Caki2 (cell line): ENCODE results near the gene PDGFA. TPM values are rescaled to one million over a fixed set of nuclear protein-coding genes. Genes with fewer than 3 reads are reported as not detected.

Experiments
- DNase-seq: peaks from one replicate; pipeline ENCODE4 v3.0.0-alpha.2; 2015; ENCODE audit warnings: low read depth
- in situ Hi-C: cut with HindIII; loops from 2 replicates; pipeline ENCODE4 v1.10.0; 2016; ENCODE audit warnings: low sequenced_read_pairs, low pct_unique_long_range_greater_than_20kb, mixed read lengths
- total RNA-seq: library from RNA; depleted of rRNA; stranded (reverse); fragments of >200 nt; shearing (Covaris generic); gene quantifications from 2 replicates; pipeline ENCODE4 v1.2.3, GENCODE V29; 2014; ENCODE audit warnings: low replicate concordance

The PDGFA gene
- total RNA-seq, 1 experiment from 2014 or later = 25.8 TPM

DNA sequence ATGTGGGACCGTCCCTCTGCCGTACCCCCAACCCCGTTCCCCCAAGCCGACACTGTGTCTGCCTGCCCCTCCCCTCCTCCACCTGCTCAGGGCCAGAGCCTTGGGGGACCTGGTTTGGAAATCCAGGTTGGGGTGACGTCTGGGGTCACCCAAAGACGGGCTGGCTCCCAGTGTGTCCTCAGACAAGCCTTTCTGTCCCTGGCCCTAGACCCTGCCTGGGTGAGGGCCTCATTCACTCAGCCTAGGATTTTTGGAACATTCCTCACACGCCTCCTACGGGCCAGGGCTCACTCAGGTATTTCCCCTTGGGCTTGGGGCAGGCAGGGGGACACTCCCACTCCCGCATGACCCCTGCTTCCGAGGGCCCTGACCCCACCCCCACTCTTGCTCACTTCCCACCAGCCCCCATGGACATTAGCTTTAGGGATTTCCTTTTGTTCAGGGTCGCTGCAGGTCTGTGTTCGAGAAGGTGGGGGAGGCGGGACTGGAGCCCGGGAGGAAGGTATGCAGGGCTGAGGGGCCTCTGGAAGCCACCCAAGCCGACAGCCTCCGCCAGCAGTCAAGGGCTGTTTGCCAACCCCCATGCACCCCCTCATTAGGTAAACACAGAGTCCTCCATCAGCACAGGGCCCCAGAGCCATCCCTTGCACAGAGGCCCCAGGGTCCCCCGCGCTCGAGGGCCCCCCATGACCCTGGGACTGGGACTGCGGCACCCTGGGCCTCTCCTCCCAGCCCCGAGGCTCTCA, 35.1 kb downstream of the PDGFA start:
- in situ Hi-C loops = no loop called here
- no peak for DNase-seq

DNA sequence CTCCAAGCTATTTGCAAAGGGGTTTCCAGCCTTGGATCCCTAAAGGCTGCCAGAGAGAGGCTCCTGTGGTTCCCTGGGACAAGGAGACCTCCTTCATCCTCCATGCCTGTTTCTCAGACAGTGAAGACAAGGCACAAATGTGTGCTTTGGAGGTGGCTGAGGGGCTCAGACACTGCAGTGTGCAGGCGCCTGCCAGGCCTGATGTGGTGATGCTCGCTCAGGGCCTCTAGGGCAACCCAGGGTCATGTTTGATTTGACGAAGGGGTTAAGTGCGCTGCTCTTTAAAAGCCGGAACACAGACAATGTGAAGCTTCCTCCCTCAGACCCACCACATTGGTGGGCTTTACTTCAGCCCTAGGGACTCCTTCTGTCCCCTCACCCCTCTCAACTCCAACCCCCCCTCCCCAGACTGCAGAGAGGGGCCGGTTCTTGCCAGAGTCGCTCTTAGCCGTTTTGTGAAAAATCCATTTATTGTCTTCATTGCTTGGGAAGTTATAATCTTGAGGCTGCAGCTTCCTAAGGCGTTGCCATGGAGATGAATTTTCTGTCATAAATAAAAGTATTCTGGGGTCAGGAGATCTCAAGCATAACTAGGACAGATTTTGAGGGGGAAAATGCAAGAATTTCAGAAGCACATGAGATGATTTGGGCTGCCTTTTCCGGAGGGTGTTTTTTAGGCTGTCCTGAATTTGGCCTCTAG, 35.8 kb downstream of the PDGFA start:
- no peak for DNase-seq
- in situ Hi-C loops = no loop called here

DNA sequence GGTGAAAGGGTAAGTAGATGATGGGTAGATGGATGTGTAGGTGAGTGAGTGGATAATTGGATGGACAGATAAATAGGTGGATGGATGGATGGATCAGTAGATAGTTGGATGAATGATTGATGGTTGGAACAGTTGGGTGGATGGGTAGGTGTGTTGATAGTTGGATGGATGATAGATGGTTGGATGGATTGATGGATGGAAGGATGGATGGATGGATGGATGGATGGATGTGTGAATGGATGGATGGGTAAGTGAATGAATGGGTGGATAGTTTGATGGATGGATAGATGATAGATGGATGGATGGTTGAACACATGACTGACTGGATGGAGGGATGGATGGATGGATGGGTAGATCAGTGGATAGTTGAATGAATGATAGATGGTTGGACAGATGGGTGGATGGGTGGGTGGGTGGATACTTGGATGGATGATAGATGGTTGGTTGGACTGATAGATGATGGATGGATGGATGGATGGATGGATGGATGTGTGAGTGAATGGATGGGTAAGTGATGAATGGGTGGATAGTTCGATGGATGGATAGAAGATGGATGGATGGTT, 37.0 kb downstream of the PDGFA start:
- no peak for DNase-seq
- in situ Hi-C loops = no loop called here

DNA sequence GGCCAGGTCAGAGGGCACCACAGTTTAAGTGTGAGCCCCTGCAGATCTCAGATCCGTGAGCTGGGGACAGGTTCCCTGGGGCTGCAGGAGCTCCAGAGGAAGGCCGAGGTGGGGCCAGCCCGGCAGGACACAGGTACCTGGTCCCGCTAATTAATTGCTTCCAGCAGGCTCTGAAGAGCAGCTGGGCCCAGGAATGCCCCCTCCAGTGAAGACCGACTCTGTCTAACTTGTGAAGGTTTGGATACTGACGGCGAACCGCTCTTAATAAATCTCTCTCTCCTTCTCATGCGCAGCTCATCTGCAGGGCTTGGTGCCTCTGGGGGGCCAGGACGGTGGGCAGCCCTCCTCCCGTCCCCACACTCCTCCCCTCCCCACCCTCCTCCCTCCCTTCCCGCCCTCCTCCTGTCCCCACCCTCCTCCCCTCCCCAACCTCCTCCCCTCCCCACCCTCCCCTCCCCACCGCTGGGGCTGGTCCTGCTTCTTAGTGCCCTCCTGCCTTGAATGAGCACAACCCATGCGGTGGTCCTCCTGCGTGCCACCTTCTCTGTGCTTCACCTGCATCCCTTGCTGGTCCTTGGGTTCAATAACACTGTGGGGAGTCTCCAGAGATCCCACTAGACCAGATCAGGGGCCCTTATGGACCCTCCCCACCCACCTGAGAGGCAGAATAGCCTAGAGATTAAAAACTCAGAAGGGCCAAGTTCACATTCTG, 38.3 kb downstream of the PDGFA start:
- no peak for DNase-seq
- in situ Hi-C loops = no loop called here

DNA sequence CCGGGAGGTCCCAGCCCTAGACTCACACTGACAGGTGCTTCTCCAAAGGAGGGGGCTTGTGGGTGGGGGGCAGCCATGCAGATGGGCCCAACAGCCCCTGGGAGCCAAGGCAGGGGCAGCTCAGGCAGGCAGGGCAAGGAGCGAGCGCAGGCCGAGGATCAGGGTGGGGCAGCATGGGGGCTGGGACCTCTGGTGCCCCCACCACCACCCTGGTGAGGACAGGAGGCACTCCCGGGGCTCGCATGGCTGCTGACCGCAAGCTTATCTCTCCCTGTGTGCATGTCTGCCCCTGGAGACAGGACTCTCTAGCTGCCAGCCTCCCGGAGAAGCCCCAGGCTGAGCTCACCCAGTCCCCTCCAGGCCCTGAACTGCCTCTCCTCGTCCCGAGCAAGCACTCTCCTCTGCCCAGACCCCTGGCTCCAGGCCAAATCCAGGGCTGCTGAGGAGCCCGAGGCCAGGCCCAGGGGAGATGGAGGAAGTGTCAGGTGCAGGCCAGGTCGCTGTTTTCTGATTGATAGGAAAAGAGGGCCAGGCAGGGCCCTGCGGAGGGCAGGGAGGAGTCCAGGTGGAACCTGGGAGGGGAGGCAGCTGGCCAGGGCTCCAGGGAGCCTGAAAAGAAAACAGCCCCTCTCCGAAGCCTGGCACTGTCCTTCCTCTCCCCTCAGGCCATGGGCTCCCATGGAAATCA, 39.0 kb downstream of the PDGFA start:
- no peak for DNase-seq
- in situ Hi-C loops = no loop called here

DNA sequence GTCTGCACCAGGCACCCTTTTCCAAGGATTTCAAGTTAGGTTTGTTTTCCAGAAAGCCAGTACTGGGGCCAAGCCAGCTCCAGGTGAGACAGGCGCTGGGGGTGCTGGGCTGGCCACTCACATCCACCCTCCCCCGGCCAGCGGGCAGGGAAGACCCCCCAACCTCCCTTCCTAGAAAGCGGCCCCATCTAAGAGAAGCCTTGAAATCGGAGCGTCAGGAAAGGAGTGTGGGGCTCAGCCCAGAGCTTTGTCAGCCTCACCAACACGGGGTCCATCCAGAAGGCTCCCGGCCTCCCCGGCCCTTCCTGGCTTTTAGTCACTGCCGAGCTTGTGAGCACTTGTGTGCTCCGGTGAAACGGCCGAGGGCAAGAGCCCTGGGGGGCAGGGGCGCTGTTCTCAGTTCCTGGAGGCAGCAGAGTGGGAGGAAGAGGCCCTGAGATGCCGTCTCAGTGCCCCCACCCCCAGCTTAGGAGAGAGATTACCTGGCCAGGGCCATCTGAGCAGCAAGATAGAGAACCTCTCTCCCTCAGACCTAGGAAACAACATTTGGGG, 39.6 kb downstream of the PDGFA start:
- DNase-seq = no peak
- in situ Hi-C loops = no loop called here

DNA sequence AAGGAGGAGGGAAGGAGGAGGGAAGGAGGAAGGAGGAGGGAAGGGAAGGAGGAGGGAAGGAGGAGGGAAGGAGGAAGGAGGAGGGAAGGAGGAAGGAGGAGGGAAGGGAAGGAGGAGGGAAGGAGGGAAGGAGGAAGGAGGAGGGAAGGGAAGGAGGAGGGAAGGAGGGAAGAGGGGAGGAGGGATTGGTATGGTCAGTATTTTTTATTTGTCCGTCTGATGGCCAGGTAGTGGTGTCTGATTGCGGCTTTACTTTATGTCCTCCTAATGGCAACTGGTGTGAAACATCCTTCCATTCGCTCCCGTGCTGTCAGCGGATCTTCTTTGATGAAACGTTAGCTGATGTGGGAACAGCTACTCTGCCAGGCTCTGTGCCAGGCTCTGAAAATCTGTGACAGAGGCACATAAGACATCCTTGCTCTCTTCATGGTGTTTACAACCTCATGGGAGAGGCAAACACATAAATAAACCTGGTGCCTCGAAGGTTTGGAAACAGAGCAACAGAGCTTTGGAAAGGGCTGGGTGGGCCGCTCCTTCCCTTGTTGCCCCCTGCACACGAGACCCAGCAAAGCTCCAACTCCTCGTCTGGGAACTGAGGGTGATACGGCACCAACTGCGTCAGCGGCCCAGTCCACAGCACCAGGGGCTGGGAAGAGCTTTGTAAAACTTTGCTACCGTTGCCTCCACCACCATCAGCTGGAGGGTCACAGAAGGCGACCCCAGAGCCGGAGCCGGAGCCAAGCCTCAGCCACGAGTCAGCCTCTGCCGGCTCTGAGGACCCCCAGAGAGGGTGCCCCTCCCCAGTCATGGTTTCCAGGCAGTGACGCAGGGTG, 40.3 kb downstream of the PDGFA start:
- DNase-seq = no peak
- in situ Hi-C loops = no loop called here

DNA sequence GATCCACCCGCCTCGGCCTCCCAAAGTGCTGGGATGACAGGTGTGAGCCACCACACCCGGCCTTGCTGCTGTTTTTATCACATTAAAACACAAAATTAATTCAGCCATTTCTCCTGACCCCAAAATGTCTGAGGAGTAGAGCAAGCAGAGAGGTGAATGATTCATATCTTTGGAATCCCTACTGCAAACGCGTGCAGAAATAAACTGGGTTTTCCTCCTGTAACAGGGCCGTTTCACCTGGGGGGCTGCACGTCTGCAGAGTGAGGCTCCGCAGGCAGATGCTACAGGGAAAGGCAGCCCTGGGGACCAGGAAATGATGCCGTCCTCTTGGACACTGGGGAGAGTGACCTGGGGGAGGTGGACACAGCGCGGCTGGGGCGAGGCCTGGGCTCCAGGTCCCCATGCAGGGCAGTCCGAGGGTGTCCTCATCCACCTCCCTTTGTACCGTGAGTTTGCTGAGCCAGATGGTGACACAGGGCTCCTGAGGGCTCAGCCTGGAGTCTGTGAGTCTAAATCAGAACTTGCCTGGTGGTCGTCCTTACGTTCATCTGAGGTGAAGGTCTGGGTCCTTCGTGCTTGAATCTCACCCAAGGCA, 41.9 kb downstream of the PDGFA start:
- no peak for DNase-seq

DNA sequence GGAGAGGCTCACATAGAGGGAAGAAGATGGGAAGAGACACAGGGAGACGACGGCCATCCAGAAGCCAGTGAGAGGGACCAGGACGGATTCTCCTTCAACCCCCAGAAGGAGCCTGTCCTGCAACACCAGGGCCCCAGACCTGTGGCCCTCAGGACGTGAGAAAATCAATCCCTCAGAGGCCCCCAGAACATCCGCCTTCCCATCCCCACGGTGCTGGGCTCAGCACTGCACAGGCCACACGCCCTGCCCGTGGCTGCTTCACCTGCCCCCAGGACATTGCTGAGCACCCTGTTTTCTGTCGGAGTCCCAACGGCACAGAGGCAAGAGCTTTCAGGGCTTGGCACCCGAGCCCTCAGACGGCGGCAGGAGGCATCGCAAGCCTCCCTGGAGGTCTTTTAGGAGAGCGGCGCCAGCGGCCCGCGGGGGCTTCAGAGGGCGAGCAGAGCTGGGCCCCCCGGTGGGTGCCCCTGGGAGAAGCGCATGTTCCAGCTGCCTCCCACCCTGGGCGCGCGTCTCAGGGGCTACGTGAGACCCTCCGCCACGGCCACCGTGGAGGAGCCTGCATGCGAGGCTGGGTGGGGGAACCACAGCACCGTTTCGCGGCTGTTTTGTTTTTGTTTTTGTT, 42.8 kb downstream of the PDGFA start:
- in situ Hi-C loops = no loop called here

More for the DNA sequence above, 41.9 kb downstream of the PDGFA start:
- in situ Hi-C loops = no loop called here

DNA sequence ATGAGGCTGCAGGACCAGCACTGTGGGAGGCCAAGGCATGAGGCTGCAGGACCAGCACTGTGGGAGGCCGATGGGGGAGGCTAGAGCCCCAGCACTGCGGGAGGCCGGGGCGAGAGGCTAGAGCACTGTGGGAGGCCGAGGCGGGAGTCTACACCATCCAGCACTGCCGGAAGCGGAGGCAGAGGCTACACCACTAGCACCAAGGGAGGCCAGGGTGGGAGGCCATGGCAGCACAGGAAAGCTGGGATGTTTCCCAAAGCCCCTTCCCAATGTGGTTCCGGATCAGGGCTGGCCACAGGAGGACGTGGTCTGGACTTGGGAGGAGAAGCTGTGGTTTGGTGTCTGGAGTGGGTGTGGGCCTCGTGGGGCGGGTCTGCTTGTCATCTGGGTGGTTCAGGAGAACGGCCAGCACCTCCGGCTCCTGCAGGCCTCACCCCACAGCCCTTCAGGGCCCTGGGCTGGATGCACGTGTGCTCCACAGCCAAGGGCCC, 43.6 kb downstream of the PDGFA start:
- no peak for DNase-seq
- in situ Hi-C loops = no loop called here

More for the DNA sequence above, 42.8 kb downstream of the PDGFA start:
- DNase-seq = no peak

DNA sequence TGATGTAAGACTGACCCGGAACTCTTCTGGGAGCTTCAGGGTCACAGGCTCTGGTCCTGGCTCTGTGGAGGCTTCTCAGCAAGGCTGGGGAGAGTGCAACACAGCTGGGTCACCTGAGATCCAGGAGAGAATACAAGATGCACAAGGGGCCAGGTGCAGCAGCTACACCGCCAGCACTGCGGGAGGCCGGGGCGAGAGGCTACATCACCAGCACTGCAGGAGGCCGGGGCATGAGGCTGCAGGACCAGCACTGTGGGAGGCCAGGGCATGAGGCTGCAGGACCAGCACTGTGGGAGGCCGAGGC, 44.3 kb downstream of the PDGFA start:
- in situ Hi-C loops = no loop called here
- DNase-seq = no peak

DNA sequence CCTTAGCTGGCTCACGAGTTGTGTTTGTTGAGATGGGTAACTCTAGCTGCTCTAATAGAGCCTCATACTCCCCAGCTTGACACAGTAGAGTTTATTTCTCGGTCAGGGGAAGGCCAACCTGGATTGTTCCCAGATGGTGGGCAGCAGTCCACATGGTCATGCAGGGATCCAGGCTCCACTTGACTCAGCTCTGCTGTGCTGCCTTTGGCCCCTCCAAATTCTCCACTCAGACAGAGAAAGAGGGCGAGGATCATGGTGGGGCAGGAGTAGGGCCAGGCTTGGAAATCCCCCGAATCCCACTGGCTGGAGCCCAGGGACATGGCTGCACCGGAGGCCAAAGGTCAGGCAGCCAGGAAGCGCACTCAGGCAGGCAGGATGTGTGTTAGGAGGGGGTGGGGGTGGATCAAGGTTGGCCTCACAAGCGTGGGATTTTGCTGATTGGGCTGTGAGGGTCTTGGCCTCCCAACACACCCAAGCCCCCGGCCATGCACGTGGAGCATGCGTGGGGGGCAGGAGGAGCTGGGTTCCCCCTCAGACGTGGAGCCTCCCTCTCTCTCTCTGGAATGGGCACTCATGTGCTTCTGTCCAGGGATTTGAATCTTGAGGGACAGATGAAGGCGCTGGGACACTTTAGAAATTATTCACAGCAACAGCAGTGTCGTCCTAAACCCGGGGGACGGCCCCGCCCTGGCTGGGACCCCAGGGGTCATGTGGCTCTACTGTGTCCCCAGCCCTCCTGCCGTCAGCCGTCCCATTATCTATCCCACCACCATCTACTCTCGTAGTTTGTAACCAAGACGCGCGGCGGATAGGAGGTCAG, 44.8 kb downstream of the PDGFA start:
- no peak for DNase-seq
- in situ Hi-C loops = no loop called here

DNA sequence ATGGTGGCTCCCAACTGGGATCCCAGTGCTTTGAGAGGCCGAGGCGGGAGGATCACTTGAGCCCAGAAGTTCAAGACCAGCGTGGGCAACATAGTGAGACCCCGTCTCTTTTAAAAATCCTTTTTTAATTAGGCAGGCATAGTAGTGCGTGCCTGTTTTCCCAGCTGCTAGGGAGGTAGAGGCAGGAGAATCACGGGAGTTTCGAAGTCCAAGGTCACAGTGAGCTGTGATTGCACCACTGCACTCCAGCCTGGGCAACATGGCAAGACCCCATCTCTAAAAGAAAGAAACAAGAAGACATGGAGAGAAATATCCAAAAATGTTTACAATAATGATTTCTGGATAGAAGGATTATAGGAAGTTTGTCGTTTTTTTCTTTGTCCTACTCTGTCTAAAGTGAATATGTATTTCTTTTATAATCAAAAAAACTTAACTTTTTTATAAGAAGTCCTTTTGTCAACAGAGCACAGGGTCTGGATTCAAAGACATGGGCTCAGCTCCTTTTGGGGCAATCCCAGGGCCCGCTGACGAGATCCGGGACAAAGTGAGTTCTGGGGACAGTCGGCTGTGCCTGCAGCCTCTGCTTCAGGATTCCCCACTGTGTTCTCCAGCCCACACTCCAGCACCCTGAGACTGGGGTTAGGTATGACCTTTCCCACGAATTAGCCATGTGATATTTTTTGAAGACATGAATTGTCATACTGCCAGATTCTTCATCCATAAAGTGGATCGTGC, 45.6 kb downstream of the PDGFA start:
- in situ Hi-C loops = no loop called here

DNA sequence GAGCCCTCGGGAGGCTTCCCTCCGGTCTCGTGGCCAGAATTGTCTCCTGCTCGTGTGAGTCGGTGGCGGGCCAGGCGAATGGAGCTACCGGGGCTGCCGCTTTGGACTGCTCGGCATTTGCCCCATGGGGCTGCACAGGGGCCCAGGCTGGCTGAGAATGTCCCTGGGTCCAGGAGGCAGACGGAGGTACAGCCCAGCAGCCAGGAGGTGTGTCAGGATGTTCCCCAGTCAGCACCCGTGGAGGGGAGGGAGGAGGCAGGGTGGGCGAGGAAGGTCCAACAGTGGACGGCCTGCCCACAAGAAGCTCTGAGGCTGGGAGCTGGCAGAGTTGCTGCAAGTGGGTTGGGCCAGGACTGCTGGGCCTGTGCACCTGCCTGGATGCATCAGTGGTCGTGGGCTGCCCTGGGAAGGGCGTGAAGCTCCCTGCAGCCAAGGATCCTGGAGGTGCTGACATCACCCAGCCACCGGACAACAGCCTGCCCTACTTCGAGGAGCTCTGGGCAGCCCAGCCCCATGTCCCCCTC, 46.4 kb downstream of the PDGFA start:
- in situ Hi-C loops = no loop called here
- no peak for DNase-seq

More for the DNA sequence above, 45.6 kb downstream of the PDGFA start:
- no peak for DNase-seq

DNA sequence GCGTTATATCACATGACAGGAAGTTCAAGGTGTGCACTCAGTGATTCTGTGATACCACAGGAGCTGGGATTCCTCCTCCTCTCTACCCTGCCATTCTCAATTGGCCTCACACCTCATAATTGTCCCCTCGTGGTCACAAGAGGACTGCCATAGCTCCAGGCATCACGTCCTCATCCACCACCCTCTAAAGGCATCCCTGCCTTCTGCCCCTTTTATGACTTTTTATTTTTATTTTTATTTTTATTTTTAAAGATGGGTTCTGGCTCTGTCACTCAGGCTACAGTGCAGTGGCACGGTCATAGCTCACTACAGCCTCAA, 47.0 kb downstream of the PDGFA start:
- no peak for DNase-seq
- in situ Hi-C loops = no loop called here
